ENCODE data around the gene ACOT12.

The ACOT12 gene

DNA sequence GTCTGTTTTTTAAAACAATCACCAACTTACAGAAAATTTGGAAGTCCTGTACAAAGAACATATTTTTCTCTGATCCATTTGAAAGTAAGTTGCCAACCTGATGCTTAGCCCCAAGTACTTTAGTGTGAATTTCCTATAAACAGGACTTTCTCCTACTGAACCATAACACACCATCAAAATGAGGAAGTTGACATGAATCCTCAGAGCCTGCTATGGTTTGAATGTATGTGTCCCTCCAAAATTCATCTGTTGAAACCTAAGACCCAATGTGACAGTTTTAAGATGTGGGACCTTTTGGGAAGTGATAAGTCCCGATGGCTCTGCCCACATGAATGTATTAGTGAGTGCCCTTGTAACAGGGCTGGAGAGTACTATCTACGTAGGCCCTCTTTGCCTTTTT, 6.4 kb upstream of the ACOT12 start:
- DNase-seq (ENCODE audit: low spot score): no peak

DNA sequence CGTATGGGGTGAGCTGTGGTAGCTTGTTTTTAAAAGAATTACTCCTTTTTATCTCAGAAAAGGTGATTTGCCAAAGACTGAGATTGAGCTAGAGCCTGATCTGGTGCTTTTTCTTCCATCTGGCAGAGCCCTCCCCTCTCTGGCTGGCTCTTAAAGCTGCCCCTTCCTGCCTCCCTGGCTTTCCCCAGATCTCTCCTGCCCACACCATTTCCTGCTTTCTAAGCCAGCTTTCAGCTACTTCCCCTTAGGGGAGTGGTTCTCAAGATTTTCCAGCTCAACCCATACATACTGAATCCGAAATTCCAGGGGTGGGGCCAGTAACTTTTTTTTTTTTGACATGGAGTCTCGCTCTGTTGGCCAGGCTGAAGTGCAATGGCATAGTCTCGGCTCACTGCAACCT, 4.8 kb upstream of the ACOT12 start:
- no peak for DNase-seq (ENCODE audit: low spot score)

DNA sequence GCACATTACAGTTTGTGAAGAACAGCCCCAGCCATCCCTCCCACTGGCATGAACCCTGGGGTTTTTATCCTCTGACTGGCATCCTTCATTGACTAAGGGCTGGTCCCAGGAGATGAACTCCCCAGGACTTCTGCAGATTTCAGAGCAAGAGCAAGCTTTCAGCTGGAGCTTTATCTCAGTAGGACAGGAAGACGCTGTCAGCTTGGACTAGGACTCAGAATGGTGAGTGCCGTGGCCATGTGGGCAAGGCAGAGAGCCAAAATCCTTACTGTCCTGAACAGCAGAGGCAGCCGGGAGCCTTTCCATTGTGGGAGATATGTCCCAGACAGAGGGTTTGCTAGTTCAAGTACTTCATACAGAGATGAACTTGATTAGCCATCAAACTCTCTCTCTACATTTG, 3.2 kb upstream of the ACOT12 start:
- DNase-seq (ENCODE audit: low spot score): no peak

DNA sequence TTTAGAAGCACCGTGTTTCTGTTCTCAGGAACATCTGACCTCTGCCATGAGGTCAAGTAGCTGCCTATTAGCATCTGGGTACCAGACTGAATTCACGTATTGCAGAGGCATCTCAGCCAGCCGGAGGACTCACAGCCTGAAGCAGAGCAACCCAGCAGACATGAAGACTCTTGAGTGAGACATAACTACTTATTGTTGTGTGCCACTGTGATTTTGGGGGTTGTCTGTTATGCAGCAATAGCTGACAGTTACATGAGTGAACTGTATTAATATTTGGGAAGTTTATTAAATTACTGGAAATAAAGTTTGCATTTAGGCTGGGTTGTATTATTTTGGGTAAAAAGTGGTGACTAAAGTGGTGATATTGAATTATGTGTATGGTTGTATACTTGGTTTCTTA, 1.3 kb upstream of the ACOT12 start:
- DNase-seq (ENCODE audit: low spot score): no peak

DNA sequence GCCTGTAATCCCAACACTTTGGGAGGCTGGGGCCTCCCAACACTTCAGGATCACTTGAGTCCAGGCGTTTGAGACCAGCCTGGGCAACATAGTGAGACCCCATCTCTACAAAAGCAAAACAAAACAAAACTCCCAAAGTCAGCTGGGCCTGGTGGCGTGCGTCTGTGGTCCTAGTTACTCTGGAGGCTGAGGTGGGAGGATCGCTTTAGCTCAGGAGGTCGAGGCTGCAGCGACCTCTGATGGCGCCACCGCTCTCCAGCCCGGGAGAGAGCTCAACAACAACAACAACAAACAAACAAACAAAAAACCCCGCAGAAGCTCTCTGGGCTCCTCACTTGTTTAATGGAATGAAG, 528 bp downstream of the ACOT12 start:
- DNase-seq (ENCODE audit: low spot score): no peak

DNA sequence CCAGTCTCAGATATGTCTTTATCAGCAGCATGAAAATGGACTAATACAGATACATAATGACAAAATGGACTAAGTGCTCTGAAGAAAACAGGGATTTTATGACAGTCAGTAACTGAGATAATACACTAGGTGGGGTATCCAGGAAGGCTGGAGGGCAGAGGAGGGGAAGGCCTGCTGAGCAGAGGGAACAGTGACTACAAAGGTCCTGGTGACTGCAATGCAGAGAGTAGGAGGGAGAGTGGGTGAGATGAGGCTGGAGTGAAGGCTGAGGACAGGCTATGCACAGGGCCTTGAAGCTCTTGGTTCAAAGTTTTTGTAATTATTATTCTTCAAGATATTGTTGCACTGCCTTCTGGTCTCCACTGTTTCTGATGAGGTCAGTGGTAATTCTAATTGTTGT, 4.9 kb downstream of the ACOT12 start:
- no peak for DNase-seq (ENCODE audit: low spot score)

DNA sequence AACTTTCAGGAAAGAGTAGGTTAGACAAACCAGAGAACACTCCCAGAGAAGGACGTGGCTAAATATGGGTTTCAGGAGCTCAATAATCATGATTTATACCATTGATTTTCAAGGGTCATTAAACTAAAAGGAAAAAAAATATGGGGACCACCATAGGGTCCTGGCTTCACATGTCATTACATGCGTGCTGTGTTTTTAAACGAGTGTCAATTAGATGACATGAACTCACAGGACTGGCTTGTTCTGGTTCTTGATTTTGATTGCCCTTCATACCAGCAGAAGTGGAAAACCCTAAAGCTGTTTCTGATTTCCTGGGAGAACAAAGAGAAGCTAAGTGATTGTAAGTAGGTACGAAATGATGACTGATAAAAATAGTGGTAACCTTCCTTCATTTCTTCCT, 5.8 kb downstream of the ACOT12 start:
- no peak for DNase-seq (ENCODE audit: low spot score)

DNA sequence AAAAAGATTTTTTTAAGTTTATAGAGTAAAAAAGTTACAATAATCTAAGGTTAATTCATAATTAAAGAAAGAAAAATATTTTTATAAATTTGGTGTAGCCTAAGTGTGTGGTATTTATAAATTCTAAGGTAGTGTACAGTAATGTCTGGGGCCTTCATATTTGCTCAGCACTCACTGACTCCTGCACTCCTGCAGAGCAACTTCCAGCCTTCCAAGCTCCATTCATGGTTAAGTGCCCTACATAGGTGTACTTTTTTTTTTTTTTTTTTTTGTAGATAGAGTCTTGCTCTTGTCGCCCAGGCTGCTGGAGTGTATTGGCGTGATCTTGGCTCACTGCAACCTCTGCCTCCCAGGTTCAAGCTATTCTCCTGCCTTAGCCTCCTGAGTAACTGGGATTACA, 10.1 kb downstream of the ACOT12 start:
- DNase-seq (ENCODE audit: low spot score): no peak

DNA sequence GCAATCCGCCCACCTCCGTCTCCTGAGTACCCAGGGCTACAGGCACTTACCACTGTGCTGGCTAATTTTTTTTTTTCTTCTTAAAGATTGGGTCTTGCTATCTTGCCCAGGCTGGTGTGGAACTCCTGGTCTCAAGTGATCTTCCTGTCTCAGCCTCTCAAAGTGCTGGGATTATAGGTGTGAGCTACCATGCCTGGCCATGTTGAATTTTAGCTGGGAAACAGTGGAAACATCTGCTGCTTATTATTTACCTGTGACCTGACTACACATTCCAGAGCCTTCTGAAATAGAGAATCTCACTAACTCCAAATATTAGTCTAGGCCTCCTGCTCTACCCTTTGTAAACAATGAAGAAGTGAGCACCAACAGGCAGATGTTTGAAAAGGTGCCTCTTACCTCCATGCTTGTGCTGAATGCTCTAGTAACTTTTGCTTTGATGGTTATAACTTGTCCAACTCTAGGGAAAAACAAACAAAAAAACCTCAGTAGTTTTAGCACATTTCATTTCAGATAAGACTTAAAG, 22.5 kb downstream of the ACOT12 start:
- no peak for DNase-seq (ENCODE audit: low spot score)

DNA sequence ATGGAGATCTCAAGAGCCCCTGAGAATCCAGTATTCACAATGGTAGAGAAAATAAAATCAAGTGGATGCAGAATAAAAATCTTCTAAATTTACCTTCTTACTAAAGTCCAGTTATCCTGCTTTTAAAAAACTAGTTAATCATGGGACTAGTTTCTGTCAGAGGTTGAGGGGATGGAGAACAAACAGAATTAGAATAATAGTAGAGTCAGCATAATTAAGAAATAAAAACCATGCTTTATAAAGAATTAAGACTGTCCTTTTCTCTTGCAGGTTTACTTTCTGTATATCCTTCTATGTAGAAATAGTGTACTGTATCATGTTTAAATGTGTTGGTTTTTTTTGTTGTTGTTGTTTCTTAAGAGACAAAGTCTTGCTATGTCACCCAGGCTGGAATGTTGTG, 23.0 kb downstream of the ACOT12 start:
- no peak for DNase-seq (ENCODE audit: low spot score)

DNA sequence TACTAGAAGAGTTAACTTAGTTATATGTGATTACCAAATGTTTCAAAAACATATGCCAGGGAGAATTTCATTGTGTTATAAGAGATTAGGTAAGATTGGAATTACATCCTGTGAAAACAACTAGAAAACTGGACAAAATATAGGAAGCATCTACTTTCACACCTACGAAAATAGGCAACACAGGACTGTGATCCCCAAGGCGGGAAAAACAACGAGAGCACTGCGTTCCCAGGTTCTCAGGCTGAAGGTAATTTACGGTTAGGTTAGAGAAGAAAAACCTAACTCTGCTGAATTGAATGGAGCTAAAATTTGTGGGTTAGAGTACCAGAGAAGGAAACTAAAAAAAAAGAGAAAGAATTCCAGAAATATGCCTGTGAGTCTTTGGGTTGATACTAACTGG, 28.4 kb downstream of the ACOT12 start:
- DNase-seq (ENCODE audit: low spot score): no peak

DNA sequence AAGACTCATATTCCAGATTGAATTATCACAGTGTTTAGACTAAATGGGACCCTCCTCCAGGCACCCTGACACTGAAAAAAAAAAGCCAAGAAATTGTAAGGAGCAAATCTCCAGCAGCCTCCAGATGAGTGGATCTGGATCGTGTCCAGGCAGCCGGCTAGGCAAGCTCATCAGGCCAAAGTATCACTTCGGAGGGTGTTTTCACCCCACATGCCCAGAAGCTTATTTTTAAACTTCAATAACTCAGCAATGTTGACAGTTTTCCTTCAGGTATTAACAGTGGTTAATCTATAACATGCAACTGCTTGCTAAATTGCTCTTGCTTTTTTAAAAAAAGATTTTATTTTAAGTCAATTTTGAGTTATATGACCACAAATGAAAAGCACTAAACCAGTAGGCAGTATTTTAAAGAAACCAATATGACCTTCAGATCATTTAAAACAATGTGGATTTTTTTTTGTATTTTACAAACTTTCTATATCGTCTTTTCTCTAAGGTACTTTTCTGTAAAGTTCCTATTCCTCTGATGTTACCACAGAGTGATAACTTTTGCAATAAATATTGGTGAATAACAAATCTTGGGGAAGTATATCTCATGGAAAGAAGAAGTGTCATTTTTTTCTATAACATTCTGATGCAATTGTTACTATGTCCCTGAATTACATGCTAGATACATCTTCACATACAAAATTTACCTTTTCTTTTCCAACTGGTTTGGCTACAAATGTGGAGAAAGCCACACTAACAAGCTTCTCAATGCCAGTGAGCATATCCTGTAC, 30.7 kb downstream of the ACOT12 start:
- DNase-seq (ENCODE audit: low spot score): no peak

DNA sequence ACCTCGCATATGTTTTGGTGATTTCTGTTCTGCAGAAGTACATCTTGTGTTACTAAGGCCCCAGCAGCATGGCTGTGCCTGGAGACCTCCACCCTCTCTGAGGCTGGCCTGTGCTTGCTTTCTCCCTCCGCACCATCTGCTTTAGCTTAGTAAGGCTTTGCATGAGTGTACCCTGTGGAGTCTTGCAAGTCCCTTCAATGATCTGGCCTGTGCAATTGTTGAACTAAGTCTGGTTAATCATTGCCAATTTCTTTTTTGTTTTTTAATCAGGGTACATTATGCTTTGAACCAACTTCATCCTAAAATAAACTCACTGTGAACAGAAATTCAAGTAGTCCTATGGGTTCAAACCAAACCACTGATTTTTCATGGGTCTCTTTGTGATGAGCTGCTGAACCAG, 32.3 kb downstream of the ACOT12 start:
- no peak for DNase-seq (ENCODE audit: low spot score)

DNA sequence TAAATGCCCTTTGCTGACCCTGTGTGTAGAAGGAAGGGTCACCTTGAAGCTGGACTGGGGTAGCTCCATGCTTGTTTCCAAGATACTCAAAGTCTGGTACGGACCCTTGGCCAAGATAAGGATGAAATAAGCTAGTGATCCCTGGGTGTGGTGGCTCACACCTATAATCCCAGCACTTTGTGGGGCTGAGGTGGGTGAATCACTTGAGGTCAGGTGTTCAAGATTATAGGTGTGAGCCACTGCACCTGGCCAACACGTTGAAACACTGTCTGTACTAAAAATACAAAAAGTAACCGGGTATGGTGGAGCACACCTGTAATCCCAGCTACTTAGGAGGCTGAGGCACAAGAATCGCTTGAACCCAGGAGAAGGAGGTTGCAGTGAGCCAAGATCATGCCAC, 33.3 kb downstream of the ACOT12 start:
- no peak for DNase-seq (ENCODE audit: low spot score)

DNA sequence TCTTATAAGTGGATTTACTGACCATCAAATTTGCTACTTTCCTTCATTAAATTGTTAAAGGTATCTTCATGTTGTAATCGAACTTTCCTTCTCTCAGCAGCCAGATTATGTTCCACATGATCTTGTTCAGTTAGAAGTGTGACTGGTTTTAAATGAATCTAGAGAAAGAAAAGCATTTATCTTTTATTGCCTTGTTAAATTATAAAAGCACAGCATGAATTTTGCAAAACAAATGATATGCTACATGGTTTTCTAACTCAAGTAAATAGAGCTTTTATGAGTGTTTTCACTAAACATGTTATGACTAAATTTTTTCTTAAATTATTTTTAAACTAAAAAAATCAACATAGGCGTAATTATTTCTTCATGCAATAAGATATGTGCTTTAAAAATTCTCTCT, 34.1 kb downstream of the ACOT12 start:
- DNase-seq (ENCODE audit: low spot score): no peak

DNA sequence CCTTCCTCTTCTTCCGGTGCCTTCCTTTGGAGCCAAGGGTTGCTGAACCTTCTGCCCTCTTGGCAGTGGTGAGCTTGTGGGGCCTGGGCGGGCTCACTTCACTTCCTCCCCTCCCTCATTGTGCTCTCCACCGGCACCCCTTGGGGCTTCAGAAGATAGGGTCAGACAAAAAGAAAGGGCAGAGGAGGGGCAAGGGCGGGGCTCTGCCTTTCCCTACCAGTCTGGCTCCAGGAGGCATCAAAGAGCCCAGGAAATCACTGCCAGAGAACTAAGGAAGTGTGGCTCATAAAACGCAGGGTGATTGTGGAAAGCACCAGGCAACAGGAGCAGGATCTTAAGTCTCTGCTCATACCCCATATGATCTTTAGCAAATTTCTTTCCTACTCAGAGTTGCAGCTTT, 34.8 kb downstream of the ACOT12 start:
- no peak for DNase-seq (ENCODE audit: low spot score)

DNA sequence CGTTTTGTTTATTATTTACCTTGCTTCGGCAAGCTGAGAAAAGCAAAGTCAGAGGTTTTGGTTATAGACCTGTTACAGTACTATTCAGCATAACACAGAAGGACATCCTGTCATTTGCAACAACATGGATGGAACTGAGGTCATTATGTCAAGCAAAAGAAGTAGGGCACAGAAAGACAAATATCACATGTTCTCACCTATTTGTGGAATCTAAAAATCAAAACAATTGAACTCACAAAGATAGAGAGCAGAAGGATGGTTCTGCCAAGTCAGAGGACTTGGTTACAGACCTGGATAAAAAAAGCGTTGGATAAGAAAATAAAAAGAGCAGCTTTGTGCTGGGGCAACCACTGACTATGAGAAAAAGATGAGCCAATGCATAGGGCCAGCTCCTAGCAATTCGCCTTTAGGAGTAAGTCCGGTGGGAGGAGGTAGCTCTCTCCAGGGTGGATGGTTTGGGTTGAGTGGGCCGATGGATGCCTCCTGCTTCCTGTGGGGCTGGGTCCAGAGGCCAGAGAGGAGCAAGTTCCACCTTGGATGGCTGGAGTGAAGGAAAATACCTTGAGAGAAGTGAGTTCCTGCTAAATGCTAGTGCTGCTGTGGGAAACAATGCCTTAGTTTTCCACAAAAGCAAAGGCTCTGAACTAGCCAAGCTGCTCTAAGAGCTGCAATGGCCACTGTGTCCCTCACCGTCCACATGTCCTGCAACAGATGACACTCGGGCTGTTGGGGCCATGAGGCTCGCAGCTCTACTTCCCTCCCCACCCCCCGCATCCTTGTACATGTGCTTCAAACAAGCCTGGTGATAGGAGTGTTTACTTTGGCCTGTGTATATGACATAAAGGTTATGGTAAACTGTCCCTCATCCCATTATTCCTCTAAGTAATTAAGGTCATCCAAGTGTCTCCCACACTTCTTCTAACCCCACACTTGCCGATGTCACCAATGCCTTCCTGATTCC, 38.4 kb downstream of the ACOT12 start:
- DNase-seq (ENCODE audit: low spot score): no peak

DNA sequence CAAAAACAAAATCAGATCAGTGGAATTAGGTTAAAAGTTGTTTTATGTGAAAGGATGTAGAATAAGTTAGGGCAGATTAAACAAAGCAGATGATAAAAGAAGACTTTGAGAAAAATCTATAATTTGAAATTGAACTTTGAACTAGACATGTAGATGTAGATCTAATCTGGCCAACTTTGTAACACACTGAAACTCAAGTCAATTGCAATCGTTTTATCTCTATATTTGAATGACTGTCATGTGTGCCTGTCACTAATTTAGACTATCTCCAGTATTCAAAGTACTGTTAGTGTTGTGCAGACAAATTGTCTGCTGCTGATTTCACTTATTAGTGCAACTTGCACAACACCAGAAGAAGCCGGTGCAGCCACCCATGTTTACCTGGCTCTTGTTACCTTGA, 39.8 kb downstream of the ACOT12 start:
- no peak for DNase-seq (ENCODE audit: low spot score)

DNA sequence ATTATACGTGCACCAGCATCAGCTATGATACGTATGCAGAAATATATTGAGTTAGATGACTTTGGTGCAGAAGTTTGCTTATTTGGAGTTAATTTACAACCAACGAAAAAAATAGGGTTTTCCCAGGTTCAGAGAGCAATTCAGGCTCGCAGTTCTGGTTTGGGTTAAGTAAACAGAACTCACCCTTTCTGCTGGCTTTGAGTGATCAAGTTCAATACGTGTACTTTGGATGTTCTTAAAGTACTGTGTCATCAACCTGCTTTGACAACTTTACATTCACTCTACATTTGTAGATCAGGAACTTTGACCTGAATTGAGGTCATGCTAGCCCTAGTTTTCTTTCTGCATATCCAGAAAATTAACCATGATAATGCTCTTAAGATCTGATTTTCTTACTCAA, 40.7 kb downstream of the ACOT12 start:
- no peak for DNase-seq (ENCODE audit: low spot score)

DNA sequence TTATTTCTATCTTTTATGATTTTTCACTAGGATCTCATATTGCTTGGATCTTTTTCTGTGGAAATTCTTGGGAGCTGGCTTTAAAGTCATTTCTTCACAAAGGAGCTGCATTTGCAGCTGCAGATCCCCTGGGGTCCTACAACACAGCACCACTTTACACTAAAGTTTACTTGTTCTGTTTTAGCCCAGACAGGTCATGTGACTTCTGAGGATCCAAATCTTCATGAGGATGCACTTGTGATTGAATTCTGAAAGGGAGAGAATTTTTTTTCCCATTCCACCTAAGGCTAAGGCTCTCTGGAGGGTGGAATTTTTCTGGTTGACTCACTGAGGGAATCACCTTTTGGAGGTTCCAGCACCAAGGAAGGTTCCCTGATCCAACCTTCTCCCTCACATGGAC, 43.4 kb downstream of the ACOT12 start:
- DNase-seq (ENCODE audit: low spot score): no peak

DNA sequence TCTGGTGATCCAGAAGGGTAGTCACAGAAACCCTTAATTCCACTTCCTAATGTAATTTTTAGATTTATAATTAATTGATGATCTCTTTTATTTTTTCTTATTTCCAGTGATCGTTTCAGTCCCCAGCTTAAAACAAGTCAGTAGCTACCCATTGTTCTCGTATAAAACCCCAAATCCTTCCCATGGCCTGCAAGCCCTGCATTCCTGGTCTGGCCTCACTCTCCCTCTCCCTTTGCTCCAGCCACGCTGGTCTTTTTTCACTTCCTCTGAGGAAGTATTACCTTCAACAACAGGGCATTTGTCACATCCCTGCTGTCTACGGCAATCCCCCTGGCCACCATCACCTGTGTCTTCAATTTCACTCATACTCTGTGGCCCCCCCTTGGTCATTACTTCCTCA, 44.8 kb downstream of the ACOT12 start:
- no peak for DNase-seq (ENCODE audit: low spot score)

DNA sequence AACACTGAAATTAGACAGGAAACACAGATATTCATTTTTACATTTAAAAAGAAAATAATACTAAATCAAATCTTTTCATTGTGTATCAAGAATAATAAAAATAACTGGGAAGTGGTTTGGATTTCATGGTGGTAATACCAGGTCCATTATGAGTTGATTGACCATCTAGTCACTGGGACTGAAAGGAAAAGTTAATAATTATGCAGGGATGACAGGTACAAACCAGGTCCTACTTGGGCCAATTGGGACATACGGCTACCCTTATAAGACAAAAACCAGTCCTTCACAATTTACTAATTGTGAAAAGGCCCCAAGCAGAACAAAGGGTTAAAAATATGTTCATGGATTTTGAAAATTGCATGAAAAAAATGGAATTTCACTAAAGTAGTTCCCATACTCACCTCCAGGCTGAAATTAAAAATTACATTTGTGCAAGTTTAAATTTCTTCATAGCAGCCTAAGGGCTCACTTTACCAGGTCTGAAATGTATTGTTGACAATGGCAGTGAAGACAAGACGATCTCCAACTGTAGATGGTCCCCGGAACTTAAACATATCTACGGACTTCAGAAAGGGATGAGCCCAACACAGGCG, 48.4 kb downstream of the ACOT12 start:
- DNase-seq (ENCODE audit: low spot score): no peak

DNA sequence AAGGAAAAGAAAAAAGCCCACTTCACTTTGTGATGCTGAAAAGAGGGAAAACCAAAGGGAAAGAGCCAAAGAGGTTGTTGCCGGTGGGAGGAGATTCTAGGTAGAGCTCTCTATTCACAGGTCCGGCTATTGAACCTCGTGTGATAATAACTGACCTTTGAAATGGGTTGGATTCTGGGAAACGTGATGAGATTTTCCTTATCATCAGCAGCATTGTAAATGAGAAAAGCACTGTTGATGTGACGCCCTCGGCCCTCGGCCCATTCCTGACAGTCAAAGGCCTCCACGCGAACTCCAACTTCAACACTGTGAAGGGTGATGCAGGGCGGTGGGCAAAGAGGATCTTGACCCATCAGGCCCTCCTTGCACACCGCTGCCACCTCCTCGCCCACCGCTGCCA, 49.2 kb downstream of the ACOT12 start:
- no peak for DNase-seq (ENCODE audit: low spot score)

All from CD4-positive, alpha-beta T cell treated with Interleukin-6 at 100 ng/mL for 8 hours (primary cell).